ENCODE results near the gene SLC6A2. TPM values are rescaled to one million over a fixed set of nuclear protein-coding genes. Genes with fewer than 3 reads are reported as not detected.

SLC6A2 gene
- total RNA-seq, 2 experiments from 2014 or later = not detected

DNA sequence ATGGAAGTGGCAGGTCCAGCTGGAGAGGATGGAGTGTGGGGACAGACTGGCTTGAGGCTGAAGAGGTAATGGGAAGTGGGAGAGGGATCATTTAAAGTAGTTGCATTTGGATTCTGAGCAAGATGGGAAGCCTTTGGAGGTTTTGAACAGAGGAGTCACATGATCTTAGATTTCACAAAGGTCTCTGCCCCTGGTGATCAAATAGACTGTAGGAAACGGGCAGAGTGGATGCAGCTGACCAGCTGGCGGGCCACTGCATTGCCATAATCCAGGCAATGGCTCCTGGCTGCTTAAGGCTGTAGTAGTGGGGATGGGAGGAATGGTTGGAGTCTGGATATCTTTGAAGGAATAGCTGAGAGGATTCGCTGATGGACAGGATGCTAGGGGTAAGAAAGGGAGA is 81.5 kb downstream of the SLC6A2 start:
- no peak for TF ChIP-seq EZH2phosphoT487 (IDR thresholded peaks at IDR 0.05; ENCODE audit: borderline replicate concordance, low read depth, low read length)
- no peaks in the 10 kb centered on the region for H3K79me2 ChIP-seq (ENCODE audit: insufficient read depth, low read depth, low read length)
- no peaks in the 10 kb centered on the region for H3K9me2 ChIP-seq (ENCODE audit: insufficient read depth, low read length)
- ChIA-PET POLR2A (no interaction called here), CTCF (ENCODE audit: unreplicated experiment) (no interaction called here)
- H3K36me3 ChIP-seq (ENCODE audit: insufficient read depth, low read length) = no peaks in the 10 kb centered on the region
- H3K4me2 ChIP-seq (ENCODE audit: low read length) = no peak overlapping the region
- no peak overlapping the region for H3K4me3 ChIP-seq (ENCODE audit: low read depth, low read length, poor library complexity, severe bottlenecking)
- DNase-seq (ENCODE audit: low spot score) = no peak
- H4K20me1 ChIP-seq (ENCODE audit: insufficient read depth, low read length) = no peaks in the 10 kb centered on the region
- no peaks in the 10 kb centered on the region for H3K4me1 ChIP-seq (ENCODE audit: insufficient read depth, low read length, poor library complexity, severe bottlenecking)
- H2AFZ ChIP-seq (ENCODE audit: low read length) = no peak overlapping the region
- no TSS peak for BruUV-seq (replicated peaks)
- intact Hi-C loops (cut with micrococcal nuclease; ENCODE audit: unreplicated experiment) = no loop called here
- H3K9me3 ChIP-seq (ENCODE audit: low read length) = no peaks in the 10 kb centered on the region
- H3K27ac ChIP-seq (ENCODE audit: low read depth, low read length, poor library complexity, severe bottlenecking) = no peak overlapping the region

DNA sequence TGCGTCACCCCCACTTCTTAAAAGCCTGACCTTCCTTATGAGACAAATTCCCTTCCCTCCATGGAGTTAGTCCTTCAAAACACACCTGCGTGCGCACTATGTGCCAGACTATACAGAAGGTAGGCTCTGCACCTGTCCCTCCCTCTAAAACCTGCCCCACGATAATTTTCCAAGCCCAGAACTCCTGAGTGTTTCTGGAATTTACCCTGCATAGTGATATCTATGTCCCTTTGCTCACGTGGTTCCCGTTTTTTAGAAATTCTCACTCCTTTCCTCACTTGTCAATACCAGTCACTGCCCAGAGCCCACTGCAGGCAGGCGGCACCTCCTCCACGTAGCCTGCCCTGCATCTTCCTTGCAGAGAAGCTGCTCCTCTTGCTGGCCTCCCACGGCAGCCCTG is 82.2 kb downstream of the SLC6A2 start:
- intact Hi-C loops (cut with micrococcal nuclease; ENCODE audit: unreplicated experiment) = no loop called here
- Histone ChIP-seq H3K4me3 (ENCODE audit: low read depth, low read length, poor library complexity, severe bottlenecking) (no peak overlapping the region), H3K9me3 (ENCODE audit: low read length) (no peaks in the 10 kb centered on the region), H4K20me1 (ENCODE audit: insufficient read depth, low read length) (no peaks in the 10 kb centered on the region), H3K27ac (ENCODE audit: low read depth, low read length, poor library complexity, severe bottlenecking) (no peak overlapping the region), H3K36me3 (ENCODE audit: insufficient read depth, low read length) (no peaks in the 10 kb centered on the region), H3K79me2 (ENCODE audit: insufficient read depth, low read depth, low read length) (no peaks in the 10 kb centered on the region), H3K4me2 (ENCODE audit: low read length) (no peak overlapping the region), H3K4me1 (ENCODE audit: insufficient read depth, low read length, poor library complexity, severe bottlenecking) (no peaks in the 10 kb centered on the region), H3K9me2 (ENCODE audit: insufficient read depth, low read length) (no peaks in the 10 kb centered on the region), H2AFZ (ENCODE audit: low read length) (no peak overlapping the region)
- CTCF ChIA-PET (ENCODE audit: unreplicated experiment) = no interaction called here
- no peak for TF ChIP-seq EZH2phosphoT487 (IDR thresholded peaks at IDR 0.05; ENCODE audit: borderline replicate concordance, low read depth, low read length)
- TF ChIP-seq, protein P1, sequence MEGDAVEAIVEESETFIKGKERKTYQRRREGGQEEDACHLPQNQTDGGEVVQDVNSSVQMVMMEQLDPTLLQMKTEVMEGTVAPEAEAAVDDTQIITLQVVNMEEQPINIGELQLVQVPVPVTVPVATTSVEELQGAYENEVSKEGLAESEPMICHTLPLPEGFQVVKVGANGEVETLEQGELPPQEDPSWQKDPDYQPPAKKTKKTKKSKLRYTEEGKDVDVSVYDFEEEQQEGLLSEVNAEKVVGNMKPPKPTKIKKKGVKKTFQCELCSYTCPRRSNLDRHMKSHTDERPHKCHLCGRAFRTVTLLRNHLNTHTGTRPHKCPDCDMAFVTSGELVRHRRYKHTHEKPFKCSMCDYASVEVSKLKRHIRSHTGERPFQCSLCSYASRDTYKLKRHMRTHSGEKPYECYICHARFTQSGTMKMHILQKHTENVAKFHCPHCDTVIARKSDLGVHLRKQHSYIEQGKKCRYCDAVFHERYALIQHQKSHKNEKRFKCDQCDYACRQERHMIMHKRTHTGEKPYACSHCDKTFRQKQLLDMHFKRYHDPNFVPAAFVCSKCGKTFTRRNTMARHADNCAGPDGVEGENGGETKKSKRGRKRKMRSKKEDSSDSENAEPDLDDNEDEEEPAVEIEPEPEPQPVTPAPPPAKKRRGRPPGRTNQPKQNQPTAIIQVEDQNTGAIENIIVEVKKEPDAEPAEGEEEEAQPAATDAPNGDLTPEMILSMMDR (conservative IDR thresholded peaks at IDR 0.05; ENCODE audit: low read length) = no peak
- BruUV-seq (replicated peaks) = no TSS peak
- POLR2A ChIA-PET = no interaction called here
- DNase-seq (ENCODE audit: low spot score) = no peak

DNA sequence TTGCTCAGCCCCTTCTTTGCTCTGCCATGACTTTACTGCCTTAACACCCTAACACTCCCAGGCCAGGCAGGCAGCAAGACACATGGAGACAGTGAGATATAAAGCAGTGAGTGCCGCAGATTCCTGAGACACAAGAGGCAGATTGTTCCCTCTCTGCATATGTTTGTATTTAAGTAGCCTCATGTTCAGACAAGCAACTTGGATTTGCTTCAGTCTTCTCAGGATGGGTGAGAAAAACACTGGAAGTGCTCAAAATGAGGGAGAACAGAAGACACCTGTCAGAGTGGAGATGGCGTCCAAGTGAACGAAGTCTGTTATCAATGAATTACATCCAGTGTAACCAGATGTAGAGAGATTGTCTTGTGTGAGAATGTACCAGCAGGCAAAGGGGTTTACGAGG is 90.3 kb downstream of the SLC6A2 start:
- Histone ChIP-seq H3K4me1 (ENCODE audit: insufficient read depth, low read length, poor library complexity, severe bottlenecking) (no peaks in the 10 kb centered on the region), H3K27ac (ENCODE audit: low read depth, low read length, poor library complexity, severe bottlenecking) (no peak overlapping the region), H3K9me3 (ENCODE audit: low read length) (no peaks in the 10 kb centered on the region), H3K4me3 (ENCODE audit: low read depth, low read length, poor library complexity, severe bottlenecking) (no peak overlapping the region), H3K79me2 (ENCODE audit: insufficient read depth, low read depth, low read length) (no peaks in the 10 kb centered on the region), H3K36me3 (ENCODE audit: insufficient read depth, low read length) (no peaks in the 10 kb centered on the region), H3K9me2 (ENCODE audit: insufficient read depth, low read length) (no peaks in the 10 kb centered on the region), H3K4me2 (ENCODE audit: low read length) (no peak overlapping the region), H2AFZ (ENCODE audit: low read length) (no peak overlapping the region), H4K20me1 (ENCODE audit: insufficient read depth, low read length) (no peaks in the 10 kb centered on the region)
- DNase-seq (ENCODE audit: low spot score) = no peak
- BruUV-seq (replicated peaks) = no TSS peak
- intact Hi-C loops (cut with micrococcal nuclease; ENCODE audit: unreplicated experiment) = no loop called here
- ChIA-PET POLR2A (no interaction called here), CTCF (ENCODE audit: unreplicated experiment) (no interaction called here)
- TF ChIP-seq EZH2phosphoT487 (IDR thresholded peaks at IDR 0.05; ENCODE audit: borderline replicate concordance, low read depth, low read length) = no peak
- TF ChIP-seq, protein P1 (conservative IDR thresholded peaks at IDR 0.05; ENCODE audit: low read length) = no peak
